DND-41 (cell line): ENCODE results near the gene PPP4C.
A peak's percentile ranks its signal among the peaks of the same experiment; 100 is the strongest.

Experiments
- EZH2 ChIP-seq: IDR thresholded peaks from 3 replicates; pipeline ENCODE4 v1.6.1; 2012; ENCODE audit warnings: borderline replicate concordance, low read depth, mild to moderate bottlenecking, moderate library complexity, low read length, inconsistent platforms; ENCODE audit not compliant: severe bottlenecking
- TF ChIP-seq, protein P1 (sequence below): IDR thresholded peaks from 2 replicates; pipeline ENCODE4 v1.5.1; 2012; ENCODE audit warnings: borderline replicate concordance, low read length, moderate library complexity, mild to moderate bottlenecking; ENCODE audit not compliant: poor library complexity, severe bottlenecking; ENCODE audit errors: extremely low read depth

DNA sequence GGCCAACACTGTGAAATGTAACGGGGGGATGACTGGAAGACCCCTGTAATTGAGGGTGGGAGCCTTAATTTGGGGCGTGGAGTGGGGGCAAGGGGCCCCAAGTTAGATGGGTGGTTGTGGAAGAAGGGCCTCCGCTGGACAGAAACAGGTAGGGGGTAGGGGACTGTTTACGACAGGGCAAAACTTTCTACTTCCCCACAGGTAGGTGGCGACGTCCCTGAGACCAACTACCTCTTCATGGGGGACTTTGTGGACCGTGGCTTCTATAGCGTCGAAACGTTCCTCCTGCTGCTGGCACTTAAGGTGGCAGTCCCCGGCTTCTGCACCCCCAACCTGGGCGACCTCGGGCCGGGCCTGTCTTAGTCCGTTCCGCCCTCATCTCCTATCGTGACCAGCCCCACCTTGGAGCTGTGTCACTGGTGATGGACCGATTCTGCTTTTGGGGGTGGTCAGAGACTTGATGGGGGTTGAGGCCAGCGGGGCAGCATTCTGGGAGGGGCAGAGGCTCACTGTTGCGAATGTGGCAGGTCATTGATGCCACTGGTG lies 6.8 kb downstream of the PPP4C start:
- TF ChIP-seq, protein P1, sequence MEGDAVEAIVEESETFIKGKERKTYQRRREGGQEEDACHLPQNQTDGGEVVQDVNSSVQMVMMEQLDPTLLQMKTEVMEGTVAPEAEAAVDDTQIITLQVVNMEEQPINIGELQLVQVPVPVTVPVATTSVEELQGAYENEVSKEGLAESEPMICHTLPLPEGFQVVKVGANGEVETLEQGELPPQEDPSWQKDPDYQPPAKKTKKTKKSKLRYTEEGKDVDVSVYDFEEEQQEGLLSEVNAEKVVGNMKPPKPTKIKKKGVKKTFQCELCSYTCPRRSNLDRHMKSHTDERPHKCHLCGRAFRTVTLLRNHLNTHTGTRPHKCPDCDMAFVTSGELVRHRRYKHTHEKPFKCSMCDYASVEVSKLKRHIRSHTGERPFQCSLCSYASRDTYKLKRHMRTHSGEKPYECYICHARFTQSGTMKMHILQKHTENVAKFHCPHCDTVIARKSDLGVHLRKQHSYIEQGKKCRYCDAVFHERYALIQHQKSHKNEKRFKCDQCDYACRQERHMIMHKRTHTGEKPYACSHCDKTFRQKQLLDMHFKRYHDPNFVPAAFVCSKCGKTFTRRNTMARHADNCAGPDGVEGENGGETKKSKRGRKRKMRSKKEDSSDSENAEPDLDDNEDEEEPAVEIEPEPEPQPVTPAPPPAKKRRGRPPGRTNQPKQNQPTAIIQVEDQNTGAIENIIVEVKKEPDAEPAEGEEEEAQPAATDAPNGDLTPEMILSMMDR = peak; percentile 41
- TF ChIP-seq EZH2 = no peak
